ENCODE data around the gene KXD1.

Gene KXD1

GRCh38 chr19:18603958-18604819 is 46.5 kb downstream of the KXD1 start:
- DNase-seq = no peak

GRCh38 chr19:18604820-18605159 is 47.1 kb downstream of the KXD1 start:
- no peak for DNase-seq

DNA sequence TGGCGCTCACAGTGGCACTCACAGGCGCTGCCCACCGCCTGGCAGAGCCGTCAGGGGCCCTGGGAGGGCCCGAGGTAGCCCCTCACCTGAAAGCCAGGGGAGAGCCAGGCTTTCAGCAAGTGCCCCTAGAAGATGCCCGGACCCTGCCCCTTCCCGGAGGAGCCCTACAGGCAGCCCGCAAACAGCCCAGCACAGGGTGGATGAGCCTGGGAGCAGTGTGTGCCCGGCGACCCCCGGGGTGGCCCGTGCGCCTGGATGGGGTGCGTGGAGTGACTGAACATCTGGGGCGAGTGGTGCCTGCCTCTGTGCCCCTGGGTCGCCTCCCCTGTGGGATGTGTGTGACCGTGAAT is 47.5 kb downstream of the KXD1 start:
- DNase-seq = no peak

DNA sequence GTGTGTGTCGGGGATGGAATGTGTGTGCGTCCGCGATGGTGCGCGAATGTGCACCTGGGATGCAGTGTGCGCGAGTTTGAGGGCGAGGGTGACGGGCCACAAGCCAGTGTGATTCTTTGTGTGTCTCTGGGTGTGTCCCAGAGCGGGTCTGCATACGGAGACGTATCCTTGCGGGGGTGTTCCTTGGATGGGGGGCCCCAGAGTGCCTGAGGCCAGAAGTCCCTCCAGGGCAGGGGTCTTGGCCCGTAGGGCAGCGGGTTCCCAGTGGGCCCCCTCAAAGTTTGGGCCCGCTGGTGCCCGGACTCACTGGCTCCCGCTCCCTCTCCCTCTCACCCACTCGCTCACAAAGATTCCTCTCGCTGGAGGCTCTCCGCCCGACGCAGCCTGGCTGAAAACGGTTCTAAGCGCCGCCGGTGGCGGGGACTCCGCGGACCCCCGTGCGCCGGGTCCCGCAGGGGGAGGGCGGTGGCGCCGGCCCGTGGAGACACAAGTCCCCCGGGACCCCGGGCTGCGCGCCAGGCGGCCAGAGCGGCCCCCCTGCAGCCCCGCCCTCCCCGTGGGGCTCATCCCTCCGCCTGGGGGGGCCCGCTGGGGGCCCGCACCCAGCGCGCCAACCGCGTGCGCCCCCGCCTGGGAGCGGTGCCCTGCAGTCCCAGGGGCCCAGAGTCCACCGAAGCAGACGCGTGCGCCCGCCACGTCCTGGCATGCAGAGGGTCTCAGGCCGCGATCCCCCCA is 48.0 kb downstream of the KXD1 start:
- DNase-seq = no peak

GRCh38 chr19:18606281-18607225 is 48.9 kb downstream of the KXD1 start, which contains the start of gene CRLF1:
Gene CRLF1, minus strand, starts transcription at chr19:18606799. Its CDS starts 143 bp downstream, at chr19:18606656.
- DNase-seq = no peak

DNA sequence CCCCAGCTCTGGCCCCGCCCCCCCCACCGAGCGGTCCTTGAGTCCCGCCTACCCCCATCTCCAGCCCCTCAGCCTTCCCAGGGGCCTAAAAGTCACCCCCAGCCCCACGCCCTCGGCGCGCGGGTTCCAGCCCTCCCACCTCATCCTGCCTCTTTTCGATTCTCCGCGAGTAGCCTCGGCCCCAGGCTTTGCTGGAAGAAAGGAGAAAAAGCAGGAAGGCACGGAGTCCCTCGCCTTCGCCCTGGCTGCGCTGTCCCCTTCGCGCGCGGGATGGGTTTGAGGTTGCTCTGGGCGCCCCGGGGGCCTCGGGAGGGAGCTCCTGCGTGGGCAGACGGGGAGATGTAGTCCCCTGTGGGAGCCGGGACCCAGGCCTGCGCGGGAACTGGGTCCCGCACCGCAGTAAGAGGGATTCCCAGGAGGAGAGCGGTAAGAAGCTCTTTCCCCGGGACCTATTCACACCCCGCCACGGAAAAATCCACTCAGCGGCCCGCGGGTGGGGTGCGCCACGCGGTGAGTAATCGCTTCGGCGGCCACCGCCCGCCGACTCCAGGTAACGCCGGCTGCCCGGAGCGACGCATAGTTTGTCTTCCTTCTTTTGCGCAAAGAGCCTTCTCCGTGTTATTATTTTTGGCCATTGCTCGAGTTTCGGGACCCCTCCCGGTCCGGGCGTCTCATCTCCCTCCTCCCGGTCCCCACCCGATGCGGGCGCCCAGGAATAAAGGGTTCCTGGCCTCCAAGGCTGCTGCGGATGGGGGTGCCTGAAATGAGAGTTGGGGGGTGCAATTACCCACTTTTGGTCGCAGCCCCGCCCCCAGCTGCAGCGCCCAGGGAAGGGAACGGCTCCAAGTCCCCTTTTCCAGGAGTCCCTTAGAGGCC is 49.8 kb downstream of the KXD1 start:
- DNase-seq = no peak

DNA sequence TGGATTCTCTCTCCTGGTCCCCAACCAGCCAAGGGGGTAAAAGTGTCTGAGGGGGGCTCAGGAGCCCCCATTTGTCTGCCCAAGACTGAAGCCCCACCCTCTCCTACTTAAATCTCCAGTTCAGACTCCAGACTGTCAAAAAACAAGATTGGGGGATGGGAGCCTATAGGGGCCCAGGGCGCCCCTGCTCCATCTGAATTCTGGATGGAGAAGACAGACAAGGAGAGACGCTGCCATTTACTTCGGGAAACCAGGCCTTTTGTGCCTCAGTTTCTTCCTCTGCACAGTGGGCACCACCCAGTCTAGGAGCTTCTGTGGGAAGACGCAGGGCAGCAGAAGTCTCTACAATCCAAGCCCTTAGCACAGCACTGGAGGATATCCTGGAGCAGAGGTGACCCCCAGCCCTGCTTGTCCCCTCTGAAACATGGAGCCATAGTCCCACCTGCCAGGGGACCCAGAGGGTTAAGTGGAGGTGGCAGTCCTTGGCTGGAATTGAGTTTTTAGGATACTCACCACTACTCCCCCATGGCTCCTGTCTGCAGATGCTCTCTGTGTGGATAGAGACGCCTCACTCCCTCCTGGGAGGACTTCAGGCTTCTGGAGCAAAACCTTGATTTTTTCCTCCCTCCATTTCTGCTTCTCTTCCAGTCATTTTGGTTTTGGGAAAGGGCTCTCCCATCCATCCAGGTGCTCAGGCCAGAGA is 50.6 kb downstream of the KXD1 start:
- no peak for DNase-seq

GRCh38 chr19:18608805-18609716 is 51.4 kb downstream of the KXD1 start:
- DNase-seq = no peak

DNA sequence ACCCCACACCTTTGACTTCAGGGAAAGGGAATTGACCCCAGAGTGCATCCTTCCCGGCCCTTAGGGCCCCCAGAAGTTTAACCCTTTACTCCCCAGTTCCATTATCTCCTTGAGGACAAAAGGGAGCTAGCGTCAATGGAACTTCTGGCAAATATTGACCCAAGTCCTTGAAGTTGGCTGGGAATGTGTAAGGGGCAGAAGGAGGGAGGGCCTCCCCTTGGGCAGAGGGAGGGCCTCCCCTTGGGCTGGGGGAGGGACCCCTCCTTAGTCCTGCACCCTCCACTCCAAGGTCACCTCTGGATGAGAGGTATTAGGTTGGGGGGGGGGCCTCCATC is 52.0 kb downstream of the KXD1 start:
- DNase-seq = no peak

DNA sequence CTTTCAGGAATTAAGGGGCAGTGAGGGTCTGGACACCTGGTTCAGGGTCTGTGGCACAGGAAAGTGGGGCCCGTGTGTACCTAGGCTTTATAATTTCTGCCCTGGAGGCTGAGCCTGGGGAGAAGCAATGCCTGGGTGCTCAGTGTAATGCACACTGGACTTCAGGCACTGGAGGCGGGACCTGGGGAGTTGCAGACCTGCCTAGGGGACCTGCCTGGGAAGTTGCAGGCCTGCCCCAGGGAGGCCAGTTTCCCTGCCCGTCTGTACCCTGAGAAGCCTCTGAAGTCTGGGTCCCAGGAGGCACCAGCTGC is 52.5 kb downstream of the KXD1 start:
- DNase-seq = no peak

GRCh38 chr19:18610556-18611326 is 53.1 kb downstream of the KXD1 start:
- DNase-seq = no peak

GRCh38 chr19:18611327-18612050 is 53.8 kb downstream of the KXD1 start:
- DNase-seq = no peak

- DNase-seq = no peak
Observed at GRCh38 chr19:18612051-18612771, 54.5 kb downstream of the KXD1 start.

GRCh38 chr19:18612772-18613588 is 55.3 kb downstream of the KXD1 start, which contains the start of gene TMEM59L:
Gene TMEM59L, plus strand, starts transcription at chr19:18612870. Its CDS starts 89 bp downstream, at chr19:18612959.
- DNase-seq = no peak

GRCh38 chr19:18613589-18614234 is 56.0 kb downstream of the KXD1 start:
- no peak for DNase-seq

DNA sequence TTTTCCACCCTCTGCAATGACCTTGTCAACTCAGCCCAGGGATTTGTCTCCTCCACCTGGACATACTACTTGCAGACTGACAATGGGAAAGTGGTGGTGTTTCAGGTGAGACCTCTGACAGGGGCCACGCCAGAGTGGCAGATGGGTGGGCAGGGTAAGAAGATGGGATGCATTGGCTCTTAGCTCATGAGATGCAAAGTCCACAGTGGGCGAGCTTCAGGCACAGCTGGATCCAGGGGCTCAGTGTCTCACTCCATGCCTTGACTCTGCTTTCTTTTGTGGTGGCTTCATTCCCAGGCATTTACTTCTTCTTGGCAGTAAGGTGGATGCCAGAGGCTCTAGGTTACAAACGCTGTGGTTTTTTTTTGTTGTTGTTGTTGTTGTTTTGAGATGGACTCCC is 58.4 kb downstream of the KXD1 start:
- no peak for DNase-seq

GRCh38 chr19:18617562-18617961 is 59.9 kb downstream of the KXD1 start:
- no peak for DNase-seq

All from fibroblast of upper back skin (primary cell).